Heart left ventricle (tissue), 16 donors: ENCODE measurements around the gene AP2A1. TPM values are rescaled to one million over a fixed set of nuclear protein-coding genes. Genes with fewer than 3 reads are reported as not detected.

Experiments used
- ATAC-seq, 4 donors: fragments of 200-7000 bp; cut with Tn5 transposase; one replicate each; pipeline ENCODE4 v1.9.1; 2020 to 2022; ENCODE audit warnings: moderate library complexity in 4 of 4, mild to moderate bottlenecking in 3 of 4, moderate number of reproducible peaks in 1 of 4
- DNase-seq, 5 donors: peaks; one replicate each; pipeline ENCODE4 v3.0.0-alpha.2; 2020
- H3K27ac ChIP-seq, 12 donors: fragments of 200-600 bp; sonication (generic) in 4 of 12; one replicate each; pipeline versions ENCODE4 v1.5.0 to v1.8.0; 2016 to 2022; ENCODE audit warnings: mild to moderate bottlenecking in 2 of 12
- H3K27me3 ChIP-seq, 9 donors: fragments of 200-600 bp; sonication (generic) in 2 of 9; one replicate each; pipeline versions ENCODE4 v1.5.1 to v1.8.0; 2016 to 2022; ENCODE audit warnings: mild to moderate bottlenecking in 3 of 9
- H3K36me3 ChIP-seq, 9 donors: fragments of 200-600 bp; sonication (generic) in 2 of 9; one replicate each; pipeline versions ENCODE4 v1.5.0 to v1.8.0; 2018 to 2022; ENCODE audit warnings: mild to moderate bottlenecking in 2 of 9
- H3K4me1 ChIP-seq, 12 donors: fragments of 200-600 bp; sonication (generic) in 4 of 12; one replicate each; pipeline versions ENCODE4 v1.5.0 to v1.8.0; 2016 to 2022; ENCODE audit warnings: mild to moderate bottlenecking in 3 of 12
- H3K4me3 ChIP-seq, 12 donors: fragments of 200-600 bp; sonication (generic) in 4 of 12; one replicate each; pipeline versions ENCODE4 v1.5.0 to v1.8.0; 2017 to 2022; ENCODE audit warnings: mild to moderate bottlenecking in 9 of 12, moderate library complexity in 4 of 12
- H3K9me3 ChIP-seq, 12 donors: fragments of 200-600 bp; sonication (generic) in 4 of 12; one replicate each; pipeline versions ENCODE4 v1.5.0 to v1.8.0; 2016 to 2022; ENCODE audit warnings: mild to moderate bottlenecking in 1 of 12
- POLR2A ChIP-seq, 2 donors: fragments of 450-650 bp; IDR thresholded peaks; one replicate each; pipeline ENCODE4 v1.6.1; 2017; ENCODE audit warnings: antibody characterized with exemption in 2 of 2, mild to moderate bottlenecking in 2 of 2, moderate library complexity in 2 of 2
- WGBS, 4 donors: extraction: QIAGEN DNeasy Blood & Tissue Kit in 2 of 4; methylation state at CpG; one replicate each; pipeline versions ENCODE4 v1.1.5 to v1.1.7; 2013 to 2018; 5-methylcytosine and 5-hydroxymethylcytosine counted together
- intact Hi-C, 10 donors: fragments of 100-400 bp; cut with DNase I; formaldehyde crosslinking; loops; one replicate each; pipeline versions ENCODE4 v1.11.1 to v1.14.2; 2022
- polyA plus RNA-seq, 2 donors: library from polyadenylated mRNA; stranded (reverse); fragments of 200-250 nt; gene quantifications; one replicate each; pipeline ENCODE4 v1.2.3, GENCODE V29; 2013
- total RNA-seq, 9 donors: library from RNA; depleted of rRNA in 2 of 9; stranded (reverse); fragments of >200 nt in 2 of 9; fragmentation: NEBNext Ultra II Directional in 3 of 9; extraction: Animal tissue kit (Norgen Biotek cat#: 25700) in 3 of 9; gene quantifications; one replicate each; pipeline versions ENCODE4 v1.1.0 to v1.2.4, GENCODE V29; 2016 to 2023
- TF ChIP-seq, protein P1 (sequence below), 12 donors: fragments of 200-600 bp; sonication (generic) in 4 of 12; IDR thresholded peaks; one replicate each; pipeline versions ENCODE4 v1.5.0 to v1.8.0; 2018 to 2022; ENCODE audit warnings: antibody characterized with exemption in 12 of 12, mild to moderate bottlenecking in 5 of 12
- donor health status: ischemic (EF 13 %, LVEDD 7.1; RV severe dilation, severe dysfunction).
- donor health status: healthy with polysubstance abuse.
- donor health status: DM: no; HTN: yes; CAD: no.
- donor health status: DM: no; HTN: no; CAD: no.
- donor health status: ischemic (EF 25% LVEDD 6.9; RV normal size, moderate dysfunction).
- donor health status: ischemic (EF 25% LVEDD 5.7; RV mildly dilated, moderate dysfunction).
- donor health status: healthy.
- donor health status: DM: yes; HTN: yes; CAD: no.
- donor health status: ischemic (EF 35%, LVEDD 5.7; RV mildly dilated, moderate dysfunction).
- donor health status: nonischemic (EF 11% LVEDD 7.7; RV severe dilation, severe dysfunction).
- donor health status: DM: yes; HTN: yes; CAD: no.
- donor health status: PGD.
- donor health status: ischemic (EF 29% LVEDD 5.4; RV normal size, mild dysfunction).
- donor health status: nonischemic (EF 23%, LVEDD 6.1; RV moderate dilation, normal function).

Gene AP2A1
- total and polyA plus RNA-seq, 11 donors = 33.4 to 152 (median 70.5) TPM

DNA sequence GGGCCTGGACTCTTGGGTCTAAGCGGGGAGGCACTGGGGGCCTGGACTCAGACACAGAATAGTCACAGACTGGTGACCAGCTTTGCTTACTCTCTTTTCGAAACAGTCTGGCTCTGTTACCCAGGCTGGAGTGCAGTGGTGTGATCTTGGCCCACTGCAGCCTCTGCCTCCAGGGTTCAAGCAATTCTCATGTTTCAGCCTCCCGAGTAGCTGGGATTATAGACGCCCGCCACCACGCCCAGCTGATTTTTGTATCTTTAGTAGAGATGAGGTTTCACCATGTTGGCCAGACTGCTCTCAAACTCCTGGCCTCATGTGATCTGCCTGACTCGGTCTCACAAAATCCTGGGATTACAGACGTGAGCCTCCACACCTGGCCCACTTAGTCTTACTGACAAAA, 62.4 kb downstream of the AP2A1 start:
- Histone ChIP-seq H3K4me3 (no peak overlapping the region), H3K9me3 (no peaks in the 10 kb centered on the region), H3K27ac (no peak overlapping the region), H3K27me3 (no peaks in the 10 kb centered on the region), H3K4me1 (peaks cover 0 to 16% (median 0%) of the 10 kb centered on the region in 12 donors), H3K36me3 (peaks cover 0 to 89% (median 64%) of the 10 kb centered on the region in 9 donors)
- 91 to 97% (median 93%) methylated on average over 8 of the region's 8 CpGs for WGBS, 4 donors
- ATAC-seq (no peak), DNase-seq (no peak)
- TF ChIP-seq, protein P1, sequence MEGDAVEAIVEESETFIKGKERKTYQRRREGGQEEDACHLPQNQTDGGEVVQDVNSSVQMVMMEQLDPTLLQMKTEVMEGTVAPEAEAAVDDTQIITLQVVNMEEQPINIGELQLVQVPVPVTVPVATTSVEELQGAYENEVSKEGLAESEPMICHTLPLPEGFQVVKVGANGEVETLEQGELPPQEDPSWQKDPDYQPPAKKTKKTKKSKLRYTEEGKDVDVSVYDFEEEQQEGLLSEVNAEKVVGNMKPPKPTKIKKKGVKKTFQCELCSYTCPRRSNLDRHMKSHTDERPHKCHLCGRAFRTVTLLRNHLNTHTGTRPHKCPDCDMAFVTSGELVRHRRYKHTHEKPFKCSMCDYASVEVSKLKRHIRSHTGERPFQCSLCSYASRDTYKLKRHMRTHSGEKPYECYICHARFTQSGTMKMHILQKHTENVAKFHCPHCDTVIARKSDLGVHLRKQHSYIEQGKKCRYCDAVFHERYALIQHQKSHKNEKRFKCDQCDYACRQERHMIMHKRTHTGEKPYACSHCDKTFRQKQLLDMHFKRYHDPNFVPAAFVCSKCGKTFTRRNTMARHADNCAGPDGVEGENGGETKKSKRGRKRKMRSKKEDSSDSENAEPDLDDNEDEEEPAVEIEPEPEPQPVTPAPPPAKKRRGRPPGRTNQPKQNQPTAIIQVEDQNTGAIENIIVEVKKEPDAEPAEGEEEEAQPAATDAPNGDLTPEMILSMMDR (IDR thresholded peaks at IDR 0.05) = no peak
- TF ChIP-seq POLR2A (IDR thresholded peaks at IDR 0.05) = no peak
- intact Hi-C loops = no loop called here

DNA sequence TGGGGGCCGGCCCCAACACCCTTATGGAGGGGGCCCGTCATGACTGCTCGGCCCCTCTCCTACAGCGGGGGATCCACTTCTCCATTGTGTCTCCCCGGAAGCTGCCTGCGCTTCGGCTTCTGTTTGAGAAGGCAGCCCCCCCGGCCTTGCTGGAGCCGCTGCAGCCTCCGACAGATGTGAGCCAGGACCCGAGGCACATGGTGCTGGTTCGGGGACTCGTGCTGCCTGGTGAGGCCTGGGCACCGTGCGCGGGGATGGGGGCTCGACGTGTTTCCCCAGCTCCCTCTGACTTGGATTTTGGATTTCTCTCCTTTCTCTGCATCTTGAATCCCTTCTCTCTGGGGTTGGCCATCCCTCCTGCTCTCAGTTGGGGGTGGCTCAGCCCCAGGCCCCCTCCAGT, 62.9 kb downstream of the AP2A1 start:
- no peak for ATAC-seq
- H3K9me3 ChIP-seq = no peaks in the 10 kb centered on the region
- no peak for DNase-seq
- H3K27ac ChIP-seq = no peak overlapping the region
- 94 to 100% (median 96%) methylated on average over 2 to 18 of the region's 18 CpGs for WGBS, 4 donors
- no peak overlapping the region for H3K4me3 ChIP-seq
- peaks cover 0 to 89% (median 69%) of the 10 kb centered on the region in 9 donors for H3K36me3 ChIP-seq
- TF ChIP-seq, protein P1 (IDR thresholded peaks at IDR 0.05) = no peak
- no peak for TF ChIP-seq POLR2A (IDR thresholded peaks at IDR 0.05)
- peaks cover 0 to 16% (median 0%) of the 10 kb centered on the region in 12 donors for H3K4me1 ChIP-seq
- H3K27me3 ChIP-seq = no peaks in the 10 kb centered on the region
- intact Hi-C loops = no loop called here

DNA sequence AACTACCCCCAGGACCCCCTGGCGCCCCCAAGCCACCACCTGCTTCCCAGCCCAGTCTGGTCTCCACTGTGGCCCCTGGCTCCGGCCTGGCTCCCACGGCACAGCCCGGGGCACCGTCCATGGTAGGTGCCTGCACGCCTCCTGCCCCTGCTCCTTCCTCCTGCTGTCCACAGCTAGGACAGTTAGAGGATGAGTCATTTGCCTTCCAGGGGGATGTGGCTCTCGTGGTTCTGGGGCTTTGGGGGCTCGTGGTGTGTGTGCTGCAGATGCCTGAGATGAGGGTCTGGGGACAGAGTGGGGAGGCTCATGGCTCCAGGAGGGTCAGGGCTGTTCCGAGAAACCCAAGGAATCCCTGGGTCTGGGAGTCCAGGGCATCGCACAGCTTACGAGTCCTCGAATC, 64.0 kb downstream of the AP2A1 start:
- H3K9me3 ChIP-seq = no peaks in the 10 kb centered on the region
- TF ChIP-seq POLR2A (IDR thresholded peaks at IDR 0.05) = no peak
- TF ChIP-seq, protein P1 (IDR thresholded peaks at IDR 0.05) = no peak
- H3K4me1 ChIP-seq = peaks cover 0 to 16% (median 0%) of the 10 kb centered on the region in 12 donors
- no peak for ATAC-seq
- H3K4me3 ChIP-seq = no peak overlapping the region
- no peak for DNase-seq
- intact Hi-C loops = no loop called here
- H3K36me3 ChIP-seq = peaks cover 0 to 95% (median 76%) of the 10 kb centered on the region in 9 donors
- whole genome bisulfite sequencing, 4 donors = 94 to 98% (median 95%) methylated on average over 7 to 12 of the region's 12 CpGs
- no peak overlapping the region for H3K27ac ChIP-seq
- no peaks in the 10 kb centered on the region for H3K27me3 ChIP-seq

DNA sequence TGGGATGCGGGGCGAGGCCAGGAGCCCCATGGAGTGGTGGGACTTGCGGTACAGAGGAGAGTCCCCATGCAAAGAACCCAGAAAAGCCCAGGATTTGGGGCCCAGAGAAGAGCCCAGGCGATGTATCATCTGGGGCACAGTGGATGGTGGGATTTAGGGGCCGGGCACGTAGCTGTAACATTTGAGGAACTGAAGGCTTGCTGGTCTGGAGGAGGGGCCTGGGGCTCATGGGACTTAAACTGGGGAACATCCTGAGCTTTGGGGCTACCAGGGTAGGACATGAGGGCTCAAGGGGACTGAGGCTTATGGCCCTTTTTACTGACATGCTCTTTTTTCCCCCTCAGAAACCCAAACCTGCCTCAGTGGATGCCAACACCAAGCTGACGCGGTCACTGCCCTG, 64.8 kb downstream of the AP2A1 start:
- Histone ChIP-seq H3K9me3 (no peaks in the 10 kb centered on the region), H3K27ac (no peak overlapping the region), H3K4me1 (peaks cover 0 to 16% (median 0%) of the 10 kb centered on the region in 12 donors), H3K4me3 (no peak overlapping the region), H3K27me3 (no peaks in the 10 kb centered on the region), H3K36me3 (peaks cover 2 to 98% (median 84%) of the 10 kb centered on the region in 9 donors)
- DNase-seq = no peak
- ATAC-seq = no peak
- TF ChIP-seq POLR2A (IDR thresholded peaks at IDR 0.05) = no peak
- TF ChIP-seq, protein P1 (IDR thresholded peaks at IDR 0.05) = no peak
- WGBS, 4 donors = 94 to 100% (median 96%) methylated on average over 8 of the region's 8 CpGs
- intact Hi-C loops = no loop called here
